IMR-90 (cell line): Measurements from ENCODE around the gene MORF4L1. TPM values are rescaled to one million over a fixed set of nuclear protein-coding genes. Genes with fewer than 3 reads are reported as not detected.
A peak's percentile ranks its signal among the peaks of the same experiment; 100 is the strongest.

Experiments used
- ATAC-seq: fragments of 200-7000 bp; cut with Tn5 transposase; 2 replicates; pipeline ENCODE4 v1.9.1; 2020; ENCODE audit warnings: low read depth, mild to moderate bottlenecking, moderate library complexity
- BruUV-seq: library from RNA; stranded (reverse); fragments of 400-500 nt; replicated peaks from 2 replicates; lab custom pipeline; 2021; lab: Mats Ljungman, UMichigan
- CTCF ChIA-PET: fragments of 300-600 bp; formaldehyde crosslinking; extraction: SDS; loops from one replicate; lab custom pipeline; 2021; ENCODE audit warnings: antibody characterized with exemption; lab: Yijun Ruan, JAX
- POLR2A ChIA-PET: fragments of 300-600 bp; sonication (Branson Sonifier 250); formaldehyde crosslinking; loops from one replicate; lab custom pipeline; 2022; ENCODE audit warnings: antibody characterized with exemption; ENCODE audit not compliant: unreplicated experiment; lab: Charles Lee
- DNase-seq: peaks from one replicate; pipeline ENCODE4 v3.0.0; 2013
- H2AFZ ChIP-seq: replicated peaks from 2 replicates; pipeline ENCODE3; 2013; ENCODE audit warnings: low read length, mild to moderate bottlenecking; ENCODE audit not compliant: poor library complexity
- H2AK5ac ChIP-seq: 2 replicates; pipeline ENCODE4 v1.6.1; 2013; ENCODE audit warnings: low read depth, low read length, inconsistent platforms
- H2AK9ac ChIP-seq: replicated peaks from 2 replicates; pipeline ENCODE3; 2013; ENCODE audit warnings: mild to moderate bottlenecking, low read depth, low read length, moderate library complexity; ENCODE audit not compliant: poor library complexity
- H2BK120ac ChIP-seq: 2 replicates; pipeline ENCODE4 v1.6.1; 2013; ENCODE audit warnings: low read depth, low read length, inconsistent platforms
- H2BK15ac ChIP-seq: 3 replicates; pipeline ENCODE4 v1.6.1; 2013; ENCODE audit warnings: low read depth, low read length, inconsistent platforms
- H2BK20ac ChIP-seq: 2 replicates; pipeline ENCODE4 v1.6.1; 2013; ENCODE audit warnings: low read depth, mild to moderate bottlenecking, inconsistent platforms, low read length, moderate library complexity
- H2BK5ac ChIP-seq: 2 replicates; pipeline ENCODE4 v1.6.1; 2013; ENCODE audit warnings: mild to moderate bottlenecking, low read depth, low read length, inconsistent platforms; ENCODE audit not compliant: poor library complexity, severe bottlenecking
- H3K14ac ChIP-seq: replicated peaks from 2 replicates; pipeline ENCODE4 v1.6.1; 2013; ENCODE audit warnings: low read depth, low read length, inconsistent platforms
- H3K18ac ChIP-seq: 2 replicates; pipeline ENCODE4 v1.6.1; 2013; ENCODE audit warnings: low read depth, low read length, control low read depth
- H3K23ac ChIP-seq: 2 replicates; pipeline ENCODE4 v1.6.1; 2013; ENCODE audit warnings: low read depth, low read length, inconsistent platforms
- H3K27ac ChIP-seq: 2 replicates; pipeline ENCODE4 v1.5.1; 2013; ENCODE audit warnings: mild to moderate bottlenecking, control low read depth, low read length; ENCODE audit not compliant: insufficient read depth
- H3K27me3 ChIP-seq: 2 replicates; pipeline ENCODE4 v1.6.1; 2013; ENCODE audit warnings: low read length; ENCODE audit not compliant: control insufficient read depth, insufficient read depth
- H3K36me3 ChIP-seq: 2 replicates; pipeline ENCODE4 v1.6.1; 2013; ENCODE audit warnings: low read length, mixed read lengths; ENCODE audit not compliant: control insufficient read depth, insufficient read depth
- H3K4ac ChIP-seq: 2 replicates; pipeline ENCODE4 v1.6.1; 2013; ENCODE audit warnings: low read depth, low read length, inconsistent platforms
- H3K4me1 ChIP-seq: 2 replicates; pipeline ENCODE4 v1.6.1; 2013; ENCODE audit warnings: low read length, mixed read lengths; ENCODE audit not compliant: control insufficient read depth, insufficient read depth
- H3K4me2 ChIP-seq: 2 replicates; pipeline ENCODE4 v1.6.1; 2013; ENCODE audit warnings: low read depth, mild to moderate bottlenecking, control low read depth, low read length, moderate library complexity
- H3K4me3 ChIP-seq: 2 replicates; pipeline ENCODE4 v1.5.1; 2013; ENCODE audit warnings: low read depth, mild to moderate bottlenecking, control low read depth, low read length, moderate library complexity; ENCODE audit not compliant: insufficient read depth
- H3K56ac ChIP-seq: 2 replicates; pipeline ENCODE4 v1.6.1; 2013; ENCODE audit warnings: low read length, inconsistent platforms; ENCODE audit not compliant: insufficient read depth; ENCODE audit errors: extremely low read depth
- H3K79me1 ChIP-seq, 2 experiments: 2 replicates each; pipeline ENCODE4 v1.6.1; 2013; ENCODE audit warnings: low read length in 2 of 2, inconsistent platforms in 1 of 2, low read depth in 1 of 2
- H3K9ac ChIP-seq: 2 replicates; pipeline ENCODE4 v1.6.1; 2013; ENCODE audit warnings: low read depth, low read length, control low read depth
- H3K9me1 ChIP-seq: 2 replicates; pipeline ENCODE4 v1.6.1; 2013; ENCODE audit warnings: low read length, inconsistent platforms; ENCODE audit not compliant: insufficient read depth
- H3K9me3 ChIP-seq: 2 replicates; pipeline ENCODE4 v1.6.1; 2013; ENCODE audit warnings: low read length; ENCODE audit not compliant: control insufficient read depth, insufficient read depth
- H4K20me1 ChIP-seq: 2 replicates; pipeline ENCODE4 v1.6.1; 2013; ENCODE audit warnings: low read length, inconsistent platforms; ENCODE audit not compliant: insufficient read depth
- H4K5ac ChIP-seq: 2 replicates; pipeline ENCODE4 v1.6.1; 2013; ENCODE audit warnings: mild to moderate bottlenecking, low read depth, low read length, control low read depth
- H4K8ac ChIP-seq, 2 experiments: 2 replicates each; pipeline ENCODE4 v1.6.1; 2013; ENCODE audit warnings: low read depth in 2 of 2, low read length in 2 of 2, control low read depth in 1 of 2, inconsistent platforms in 1 of 2
- H4K91ac ChIP-seq: 2 replicates; pipeline ENCODE4 v1.6.1; 2013; ENCODE audit warnings: low read depth, low read length, inconsistent platforms; ENCODE audit not compliant: insufficient read depth
- BHLHE40 ChIP-seq: fragments of 150-350 bp; IDR thresholded peaks from 2 replicates; pipeline ENCODE4 v1.6.1; 2016; ENCODE audit warnings: mild to moderate bottlenecking, low read depth, low read length
- CEBPB ChIP-seq: IDR thresholded peaks from 2 replicates; pipeline ENCODE4 v1.6.1; 2012; ENCODE audit warnings: low read depth, low read length, improper control_type of control experiment
- MAZ ChIP-seq: IDR thresholded peaks from 2 replicates; pipeline ENCODE4 v1.6.1; 2012; ENCODE audit warnings: low read depth, mild to moderate bottlenecking, low read length, improper control_type of control experiment, moderate library complexity, borderline replicate concordance
- NFE2L2 ChIP-seq: fragments of 150-350 bp; IDR thresholded peaks from 2 replicates; pipeline ENCODE4 v1.6.1; 2016; ENCODE audit warnings: low read depth, mild to moderate bottlenecking, low read length
- WGBS, 2 experiments: methylation state at CpG; one replicate each; pipeline versions ENCODE4 v1.1.5 to v1.1.7; 2013; ENCODE audit warnings: missing lambda C conversion rate in 2 of 2; ENCODE audit not compliant: insufficient read length in 1 of 2; ENCODE audit errors: extremely low coverage in 2 of 2; 5-methylcytosine and 5-hydroxymethylcytosine counted together
- dilution Hi-C: fragments of 300-500 bp; cut with HindIII; formaldehyde crosslinking; loops from one replicate; pipeline ENCODE4 v1.14.3; 2018; ENCODE audit warnings: low sequenced_read_pairs; ENCODE audit not compliant: unreplicated experiment
- in situ Hi-C: fragments of 300-500 bp; cut with MboI; formaldehyde crosslinking; loops from 3 replicates; pipeline ENCODE4 v1.14.3; 2019; ENCODE audit warnings: low sequenced_read_pairs, inconsistent platforms, mixed read lengths
- intact Hi-C: fragments of 100-400 bp; cut with micrococcal nuclease; formaldehyde crosslinking; loops from 2 replicates; pipeline ENCODE4 v1.10.0; 2022
- polyA plus RNA-seq, 3 experiments: library from polyadenylated mRNA; depleted of rRNA; stranded (reverse); fragments of >200 nt; gene quantifications; 2 replicates each; pipeline ENCODE4 v1.2.3, GENCODE V29; 2012; ENCODE audit warnings: low replicate concordance in 1 of 3
- total RNA-seq: library from RNA; depleted of rRNA; stranded (reverse); fragments of >200 nt; gene quantifications from 2 replicates; pipeline ENCODE4 v1.2.3, GENCODE V29; 2012
- TF ChIP-seq, protein P1 (sequence below): conservative IDR thresholded peaks from 2 replicates; pipeline ENCODE4 v1.5.1; 2012; ENCODE audit warnings: mild to moderate bottlenecking, low read depth, low read length, improper control_type of control experiment

MORF4L1 gene
- total and polyA plus RNA-seq, 2 of the 4 experiments (the other 2 are of a cell fraction) = 217 to 392 TPM

GRCh38 chr15:78944669-78945407, 72.1 kb downstream of the MORF4L1 start, which contains the start of gene CTSH:
CTSH (minus strand) TSS chr15:78945046; CDS start chr15:78944981, 65 bp downstream.
- Histone ChIP-seq H2BK120ac (0 out of 2 replicates have a peak within 1 kb of the TSS, but pooled peaks have one; percentile 60), H2BK20ac (no peak within 1 kb of the TSS), H3K27me3 (peaks cover 37% of the 10 kb centered on the region), H3K9me3 (no peaks in the 10 kb centered on the region), H3K36me3 (no peaks in the 10 kb centered on the region), H2AFZ (peak within 1 kb of the TSS; percentile 98), H2BK15ac (no peak within 1 kb of the TSS), H4K8ac (no peak within 1 kb of the TSS), H3K4ac (0 out of 2 replicates have a peak within 1 kb of the TSS, but pooled peaks have one; percentile 45), H2BK5ac (no peak within 1 kb of the TSS), H4K91ac (peak within 1 kb of the TSS; percentile 47; the same call in 1 of the 2 replicates), H3K4me1 (peaks cover 2% of the 10 kb centered on the region; the same call in 1 of the 2 replicates), H4K20me1 (no peaks in the 10 kb centered on the region), H3K56ac (no peak within 1 kb of the TSS), H2AK5ac (no peak within 1 kb of the TSS; the same call in 1 of the 2 replicates), H2AK9ac (peak within 1 kb of the TSS; percentile 81), H3K14ac (no peak within 1 kb of the TSS; the same call in 1 of the 2 replicates), H4K5ac (no peak within 1 kb of the TSS), H3K27ac (no peak within 1 kb of the TSS), H3K18ac (no peak within 1 kb of the TSS), H3K9ac (peak within 1 kb of the TSS; percentile 11), H3K23ac (no peak within 1 kb of the TSS), H3K9me1 (peaks cover 1% of the 10 kb centered on the region; the same call in 1 of the 2 replicates), H3K4me2 (peak within 1 kb of the TSS; percentile 97), H3K79me1 (no peaks in the 10 kb centered on the region), H3K4me3 (peak within 1 kb of the TSS; percentile 48)
- intact Hi-C loops (no loop called here), dilution Hi-C loops (no loop called here), in situ Hi-C loops (no loop called here)
- ATAC-seq = peak; percentile 98
- TF ChIP-seq, protein P1, sequence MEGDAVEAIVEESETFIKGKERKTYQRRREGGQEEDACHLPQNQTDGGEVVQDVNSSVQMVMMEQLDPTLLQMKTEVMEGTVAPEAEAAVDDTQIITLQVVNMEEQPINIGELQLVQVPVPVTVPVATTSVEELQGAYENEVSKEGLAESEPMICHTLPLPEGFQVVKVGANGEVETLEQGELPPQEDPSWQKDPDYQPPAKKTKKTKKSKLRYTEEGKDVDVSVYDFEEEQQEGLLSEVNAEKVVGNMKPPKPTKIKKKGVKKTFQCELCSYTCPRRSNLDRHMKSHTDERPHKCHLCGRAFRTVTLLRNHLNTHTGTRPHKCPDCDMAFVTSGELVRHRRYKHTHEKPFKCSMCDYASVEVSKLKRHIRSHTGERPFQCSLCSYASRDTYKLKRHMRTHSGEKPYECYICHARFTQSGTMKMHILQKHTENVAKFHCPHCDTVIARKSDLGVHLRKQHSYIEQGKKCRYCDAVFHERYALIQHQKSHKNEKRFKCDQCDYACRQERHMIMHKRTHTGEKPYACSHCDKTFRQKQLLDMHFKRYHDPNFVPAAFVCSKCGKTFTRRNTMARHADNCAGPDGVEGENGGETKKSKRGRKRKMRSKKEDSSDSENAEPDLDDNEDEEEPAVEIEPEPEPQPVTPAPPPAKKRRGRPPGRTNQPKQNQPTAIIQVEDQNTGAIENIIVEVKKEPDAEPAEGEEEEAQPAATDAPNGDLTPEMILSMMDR = no peak
- TF ChIP-seq BHLHE40 (peak; percentile 78), CEBPB (no peak), MAZ (peak; percentile 57; the same call in 1 of the 2 replicates), NFE2L2 (no peak)
- CTCF ChIA-PET = interaction anchor here (0.5 kb wide), 1 partner anchor 401 kb away, joined by 3 read pairs; no protein-coding TSS in a partner anchor
- BruUV-seq = no TSS peak
- DNase-seq = peak; percentile 17
- POLR2A ChIA-PET = interaction anchor here (0.6 kb wide), 1 partner anchor 10 kb away, joined by 3 read pairs; no protein-coding TSS in a partner anchor
- WGBS, 2 experiments = 11% methylated on average over 9 of the region's 71 CpGs; no CpG with 5 or more reads in 1 of the 2 experiments
